Transverse colon (tissue), 4 donors: ENCODE measurements around the gene U2AF2. TPM values are rescaled to one million over a fixed set of nuclear protein-coding genes. Genes with fewer than 3 reads are reported as not detected.

Experiments
- DNase-seq: peaks from one replicate; pipeline ENCODE4 v3.0.0-alpha.2; 2019
- H3K27ac ChIP-seq, 4 donors: fragments of 200-600 bp; sonication (generic); 2 replicates each; pipeline ENCODE4 v1.5.1; 2016 to 2018; ENCODE audit warnings: inconsistent platforms in 4 of 4
- H3K27me3 ChIP-seq: fragments of 200-600 bp; sonication (generic); 2 replicates; pipeline ENCODE4 v1.5.1; 2017; ENCODE audit warnings: inconsistent platforms
- H3K36me3 ChIP-seq, 4 donors: fragments of 200-600 bp; sonication (generic); 2 replicates each; pipeline ENCODE4 v1.5.1; 2017 to 2019; ENCODE audit warnings: inconsistent platforms in 4 of 4
- H3K4me1 ChIP-seq, 4 donors: fragments of 200-600 bp; sonication (generic); 2 replicates each; pipeline ENCODE4 v1.5.1; 2017 to 2020; ENCODE audit warnings: inconsistent platforms in 4 of 4
- H3K4me3 ChIP-seq, 4 donors: fragments of 200-600 bp; sonication (generic); 1 replicate in 1 of 4; 2 replicates in 3 of 4; pipeline versions ENCODE4 v1.5.1 to v1.6.1; 2017 to 2019; ENCODE audit warnings: inconsistent platforms in 4 of 4
- H3K9me3 ChIP-seq, 2 donors: fragments of 200-600 bp; sonication (generic); 2 replicates each; pipeline ENCODE4 v1.5.1; 2017 to 2019; ENCODE audit warnings: inconsistent platforms in 2 of 2
- EP300 ChIP-seq: sonication (generic); formaldehyde crosslinking; IDR thresholded peaks from one replicate; pipeline ENCODE4 v1.6.1; 2017; ENCODE audit warnings: antibody characterized with exemption, low read depth
- POLR2A ChIP-seq: fragments of 450-650 bp; IDR thresholded peaks from one replicate; pipeline ENCODE4 v1.6.1; 2016; ENCODE audit warnings: antibody characterized with exemption, mild to moderate bottlenecking, moderate library complexity
- POLR2AphosphoS5 ChIP-seq, 3 donors: sonication (generic); formaldehyde crosslinking; IDR thresholded peaks; one replicate each; pipeline ENCODE4 v1.6.1; 2016; ENCODE audit warnings: antibody characterized with exemption in 3 of 3
- WGBS, 2 donors: methylation state at CpG; one replicate each; pipeline ENCODE4 v1.1.5; 2018; ENCODE audit warnings: low coverage in 1 of 2; 5-methylcytosine and 5-hydroxymethylcytosine counted together
- in situ Hi-C, 4 donors: fragments of 200-750 bp; cut with MboI; loops; one replicate each; pipeline versions ENCODE4 v1.15.0 to v1.15.1; 2017; ENCODE audit warnings: low sequenced_read_pairs in 3 of 4, low pct_ligation_motif_present in 1 of 4, low pct_unique_long_range_greater_than_20kb in 1 of 4
- intact Hi-C: fragments of 100-400 bp; cut with DNase I; formaldehyde crosslinking; loops from one replicate; pipeline ENCODE4 v1.15.1; 2023; ENCODE audit warnings: low total_unique reads
- total RNA-seq, 4 donors: library from RNA; depleted of rRNA; stranded (reverse); fragments of >200 nt; gene quantifications; one replicate each; pipeline ENCODE4 v1.1.0, GENCODE V29; 2016
- TF ChIP-seq, protein P1 (sequence below), 5 experiments: fragments of 200-600 bp in 3 of 5; fragments of 450-650 bp in 2 of 5; sonication (generic) in 3 of 5; IDR thresholded peaks; 1 replicate in 2 of 5; 2 replicates in 3 of 5; pipeline ENCODE4 v1.5.1; 2016 to 2017; ENCODE audit warnings: antibody characterized with exemption in 5 of 5, inconsistent platforms in 3 of 5, mild to moderate bottlenecking in 2 of 5, moderate library complexity in 1 of 5

The U2AF2 gene
- total RNA-seq, 4 donors from 2014 or later, result 112 to 185 (median 130) TPM

DNA sequence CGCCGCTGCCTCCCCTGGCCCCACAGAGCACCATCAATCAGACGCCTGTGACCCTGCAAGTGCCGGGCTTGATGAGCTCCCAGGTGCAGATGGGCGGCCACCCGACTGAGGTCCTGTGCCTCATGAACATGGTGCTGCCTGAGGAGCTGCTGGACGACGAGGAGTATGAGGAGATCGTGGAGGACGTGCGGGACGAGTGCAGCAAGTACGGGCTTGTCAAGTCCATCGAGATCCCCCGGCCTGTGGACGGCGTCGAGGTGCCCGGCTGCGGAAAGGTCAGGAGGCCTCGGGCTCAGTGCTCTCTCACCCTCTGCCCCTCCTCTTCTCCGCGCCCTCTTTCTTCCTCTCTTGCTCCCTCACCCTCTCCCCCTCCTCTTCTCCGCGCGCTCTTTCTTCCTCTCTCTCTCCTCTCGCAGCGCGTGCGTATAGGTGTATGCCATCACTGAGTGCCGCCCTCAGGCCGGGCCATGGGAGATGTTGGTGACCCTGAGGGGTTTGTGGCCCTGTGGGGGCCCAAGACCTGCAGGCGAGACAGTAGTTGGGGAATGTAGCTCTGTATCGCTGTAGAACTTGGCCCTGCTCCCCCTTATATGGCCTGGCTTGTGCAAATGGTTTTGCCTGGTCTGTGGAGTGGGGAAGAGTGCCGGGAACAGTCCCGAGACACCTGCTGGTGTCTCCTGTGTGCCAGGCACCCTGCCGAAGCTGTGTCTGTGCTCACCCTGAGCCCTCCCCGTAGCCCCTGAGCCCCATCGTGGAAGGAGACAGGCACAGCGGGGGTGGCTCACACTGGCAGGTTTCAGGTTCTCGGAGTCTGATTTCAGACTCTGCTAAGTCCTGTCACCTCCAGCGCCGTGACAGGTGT, 14.8 kb downstream of the U2AF2 start:
- H3K9me3 ChIP-seq, result no peaks in the 10 kb centered on the region
- intact Hi-C loops (no loop called here), in situ Hi-C loops (no loop called here)
- no peak for DNase-seq
- H3K36me3 ChIP-seq, result peaks cover 0 to 38% (median 18%) of the 10 kb centered on the region in 4 donors
- H3K4me1 ChIP-seq, result peaks cover 4 to 13% (median 7%) of the 10 kb centered on the region in 4 donors
- no peak overlapping the region for H3K27ac ChIP-seq
- H3K4me3 ChIP-seq, result no peak overlapping the region
- H3K27me3 ChIP-seq, result no peaks in the 10 kb centered on the region
- TF ChIP-seq EP300, result no peak
- TF ChIP-seq, protein P1, sequence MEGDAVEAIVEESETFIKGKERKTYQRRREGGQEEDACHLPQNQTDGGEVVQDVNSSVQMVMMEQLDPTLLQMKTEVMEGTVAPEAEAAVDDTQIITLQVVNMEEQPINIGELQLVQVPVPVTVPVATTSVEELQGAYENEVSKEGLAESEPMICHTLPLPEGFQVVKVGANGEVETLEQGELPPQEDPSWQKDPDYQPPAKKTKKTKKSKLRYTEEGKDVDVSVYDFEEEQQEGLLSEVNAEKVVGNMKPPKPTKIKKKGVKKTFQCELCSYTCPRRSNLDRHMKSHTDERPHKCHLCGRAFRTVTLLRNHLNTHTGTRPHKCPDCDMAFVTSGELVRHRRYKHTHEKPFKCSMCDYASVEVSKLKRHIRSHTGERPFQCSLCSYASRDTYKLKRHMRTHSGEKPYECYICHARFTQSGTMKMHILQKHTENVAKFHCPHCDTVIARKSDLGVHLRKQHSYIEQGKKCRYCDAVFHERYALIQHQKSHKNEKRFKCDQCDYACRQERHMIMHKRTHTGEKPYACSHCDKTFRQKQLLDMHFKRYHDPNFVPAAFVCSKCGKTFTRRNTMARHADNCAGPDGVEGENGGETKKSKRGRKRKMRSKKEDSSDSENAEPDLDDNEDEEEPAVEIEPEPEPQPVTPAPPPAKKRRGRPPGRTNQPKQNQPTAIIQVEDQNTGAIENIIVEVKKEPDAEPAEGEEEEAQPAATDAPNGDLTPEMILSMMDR (IDR thresholded peaks at IDR 0.05), result no peak
- no peak for TF ChIP-seq POLR2A
- TF ChIP-seq POLR2AphosphoS5 (IDR thresholded peaks at IDR 0.05), result no peak
- 85 to 91% methylated on average over 5 to 43 of the region's 43 CpGs for WGBS, 2 donors

DNA sequence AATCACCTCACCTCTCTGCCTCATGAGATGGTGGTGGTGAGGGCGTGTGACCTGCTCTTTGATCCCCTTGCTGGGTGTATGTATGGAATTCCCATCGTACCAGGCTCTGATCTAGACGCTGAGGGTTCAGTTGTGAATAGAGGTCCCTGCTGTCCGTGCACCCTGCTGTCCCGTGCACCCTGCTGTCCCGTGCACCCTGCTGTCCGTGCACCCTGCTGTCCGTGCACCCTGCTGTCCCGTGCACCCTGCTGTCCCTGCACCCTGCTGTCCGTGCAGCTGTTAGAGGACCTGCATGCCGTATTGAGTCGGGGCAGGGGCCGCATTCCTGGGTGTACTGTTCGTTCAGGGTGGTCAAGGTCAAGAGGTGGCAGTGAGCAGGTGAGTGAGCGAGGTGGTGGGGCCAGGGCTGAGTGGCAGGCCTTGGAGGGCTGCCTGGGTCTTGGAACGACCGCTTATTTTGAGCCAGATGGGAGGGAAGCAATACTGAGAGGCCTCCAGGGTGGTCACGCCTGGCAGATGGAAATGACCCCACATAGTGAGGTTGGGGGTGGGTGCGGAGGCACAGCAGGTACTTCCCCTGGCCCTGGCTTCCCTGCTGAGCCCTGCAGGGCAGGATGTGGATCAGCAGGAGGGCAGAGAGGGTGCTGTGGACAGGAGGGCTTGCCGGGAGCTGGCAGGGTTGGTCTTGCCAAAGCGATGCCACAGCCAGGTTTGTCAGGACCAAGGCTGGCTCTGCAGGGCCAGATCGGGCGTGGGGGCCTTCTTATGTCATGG, 15.6 kb downstream of the U2AF2 start:
- WGBS, 2 donors, result 82 to 87% methylated on average over 7 to 23 of the region's 23 CpGs
- H3K4me1 ChIP-seq, result peaks cover 5 to 14% (median 8%) of the 10 kb centered on the region in 4 donors
- in situ Hi-C loops, result no loop called here
- no peaks in the 10 kb centered on the region for H3K27me3 ChIP-seq
- intact Hi-C loops, result no loop called here
- TF ChIP-seq POLR2A (no peak), EP300 (no peak), POLR2AphosphoS5 (IDR thresholded peaks at IDR 0.05) (no peak)
- TF ChIP-seq, protein P1 (IDR thresholded peaks at IDR 0.05), result no peak
- no peak for DNase-seq
- no peak overlapping the region for H3K4me3 ChIP-seq
- peaks cover 0 to 36% (median 17%) of the 10 kb centered on the region in 4 donors for H3K36me3 ChIP-seq
- no peaks in the 10 kb centered on the region for H3K9me3 ChIP-seq
- H3K27ac ChIP-seq, result no peak overlapping the region

DNA sequence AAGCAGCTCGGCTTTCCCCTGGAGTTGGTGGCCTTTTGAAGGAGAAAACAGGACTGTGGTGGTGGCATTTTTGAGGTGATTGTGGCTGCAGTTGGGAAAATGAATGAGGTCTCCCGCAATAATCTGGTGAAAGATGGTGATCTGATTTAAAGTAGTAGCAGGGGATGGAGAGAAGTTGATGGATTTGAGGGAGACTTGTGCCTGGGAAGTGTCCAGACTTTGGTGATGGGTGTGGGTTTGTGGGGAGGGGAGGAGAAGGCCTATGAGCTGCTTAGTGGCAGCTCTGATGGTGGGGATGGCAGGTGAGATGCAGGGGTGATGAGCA, 16.2 kb downstream of the U2AF2 start:
- intact Hi-C loops, result no loop called here
- no peak overlapping the region for H3K4me3 ChIP-seq
- peaks cover 0 to 36% (median 15%) of the 10 kb centered on the region in 4 donors for H3K36me3 ChIP-seq
- DNase-seq, result no peak
- no peak overlapping the region for H3K27ac ChIP-seq
- no peaks in the 10 kb centered on the region for H3K9me3 ChIP-seq
- TF ChIP-seq POLR2A (no peak), EP300 (no peak), POLR2AphosphoS5 (IDR thresholded peaks at IDR 0.05) (no peak)
- TF ChIP-seq, protein P1 (IDR thresholded peaks at IDR 0.05), result no peak
- peaks cover 6 to 18% (median 13%) of the 10 kb centered on the region in 4 donors for H3K4me1 ChIP-seq
- 62% methylated on average over 2 of the region's 2 CpGs; no CpG with 5 or more reads in 1 of the 2 donors for WGBS, 2 donors
- no peaks in the 10 kb centered on the region for H3K27me3 ChIP-seq
- in situ Hi-C loops, result no loop called here

DNA sequence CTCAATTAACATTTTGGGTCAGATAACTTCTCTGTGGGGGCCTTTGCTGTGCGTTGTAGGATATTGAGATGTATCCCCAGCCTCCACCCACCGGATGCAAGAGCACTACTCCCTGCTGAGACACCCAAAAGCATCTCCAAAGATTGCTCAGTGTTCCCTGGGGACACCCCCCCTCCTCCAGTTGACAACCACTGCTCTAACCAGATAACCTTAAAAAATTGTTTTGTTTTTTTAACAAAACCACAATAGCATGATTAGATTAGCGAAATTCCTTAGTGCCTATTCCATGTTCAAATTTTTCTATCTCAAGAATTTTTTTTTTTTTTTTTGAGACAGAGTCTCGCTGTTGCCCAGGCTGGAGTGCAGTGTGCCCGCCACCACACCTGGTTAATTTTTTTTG, 17.6 kb downstream of the U2AF2 start:
- intact Hi-C loops (no loop called here), in situ Hi-C loops (no loop called here)
- Histone ChIP-seq H3K4me3 (no peak overlapping the region), H3K27ac (no peak overlapping the region), H3K9me3 (no peaks in the 10 kb centered on the region), H3K27me3 (no peaks in the 10 kb centered on the region), H3K36me3 (peaks cover 0 to 26% (median 13%) of the 10 kb centered on the region in 4 donors), H3K4me1 (peaks cover 20 to 31% (median 24%) of the 10 kb centered on the region in 4 donors)
- no peak for DNase-seq
- WGBS, 2 donors, result 84 to 88% methylated on average over 5 of the region's 5 CpGs
- TF ChIP-seq, protein P1 (IDR thresholded peaks at IDR 0.05), result no peak
- TF ChIP-seq EP300, result no peak
- no peak for TF ChIP-seq POLR2AphosphoS5 (IDR thresholded peaks at IDR 0.05)
